B cell (primary cell): ENCODE data around the gene ASTN1.

ENCODE experiments used
- EZH2 ChIP-seq: IDR thresholded peaks from 2 replicates; pipeline ENCODE4 v1.6.1; 2012; ENCODE audit warnings: borderline replicate concordance, low read depth, mild to moderate bottlenecking, moderate library complexity, low read length; ENCODE audit not compliant: insufficient read depth, poor library complexity, severe bottlenecking
- TF ChIP-seq, protein P1 (sequence below): fragments of 200-600 bp; IDR thresholded peaks from one replicate; pipeline ENCODE4 v1.8.0; 2022; ENCODE audit warnings: antibody characterized with exemption, mild to moderate bottlenecking

GRCh38 chr1:177174921-177175634 is 10.6 kb upstream of the ASTN1 start:
- TF ChIP-seq, protein P1, sequence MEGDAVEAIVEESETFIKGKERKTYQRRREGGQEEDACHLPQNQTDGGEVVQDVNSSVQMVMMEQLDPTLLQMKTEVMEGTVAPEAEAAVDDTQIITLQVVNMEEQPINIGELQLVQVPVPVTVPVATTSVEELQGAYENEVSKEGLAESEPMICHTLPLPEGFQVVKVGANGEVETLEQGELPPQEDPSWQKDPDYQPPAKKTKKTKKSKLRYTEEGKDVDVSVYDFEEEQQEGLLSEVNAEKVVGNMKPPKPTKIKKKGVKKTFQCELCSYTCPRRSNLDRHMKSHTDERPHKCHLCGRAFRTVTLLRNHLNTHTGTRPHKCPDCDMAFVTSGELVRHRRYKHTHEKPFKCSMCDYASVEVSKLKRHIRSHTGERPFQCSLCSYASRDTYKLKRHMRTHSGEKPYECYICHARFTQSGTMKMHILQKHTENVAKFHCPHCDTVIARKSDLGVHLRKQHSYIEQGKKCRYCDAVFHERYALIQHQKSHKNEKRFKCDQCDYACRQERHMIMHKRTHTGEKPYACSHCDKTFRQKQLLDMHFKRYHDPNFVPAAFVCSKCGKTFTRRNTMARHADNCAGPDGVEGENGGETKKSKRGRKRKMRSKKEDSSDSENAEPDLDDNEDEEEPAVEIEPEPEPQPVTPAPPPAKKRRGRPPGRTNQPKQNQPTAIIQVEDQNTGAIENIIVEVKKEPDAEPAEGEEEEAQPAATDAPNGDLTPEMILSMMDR: no peak
- TF ChIP-seq EZH2: no peak
